Breast epithelium (tissue), 4 donors: Measurements from ENCODE around the gene CHCHD1. TPM values are rescaled to one million over a fixed set of nuclear protein-coding genes. Genes with fewer than 3 reads are reported as not detected.
A peak's percentile ranks its signal among the peaks of the same experiment; 100 is the strongest.

Source experiments
- DNase-seq, 2 donors: peaks; one replicate each; pipeline ENCODE4 v3.0.0-alpha.2; 2019; ENCODE audit warnings: low spot score in 2 of 2
- H3K27ac ChIP-seq, 2 donors: fragments of 200-600 bp; sonication (generic) in 1 of 2; one replicate each; pipeline ENCODE4 v1.5.1; 2016 to 2019; ENCODE audit warnings: mild to moderate bottlenecking in 1 of 2
- H3K27me3 ChIP-seq, 2 donors: fragments of 200-600 bp; sonication (generic) in 1 of 2; one replicate each; pipeline versions ENCODE4 v1.5.1 to v1.6.0; 2017 to 2019; ENCODE audit warnings: control low read depth in 1 of 2, mild to moderate bottlenecking in 1 of 2
- H3K36me3 ChIP-seq: fragments of 200-600 bp; one replicate; pipeline ENCODE4 v1.5.1; 2019
- H3K4me1 ChIP-seq, 2 donors: fragments of 200-600 bp; sonication (generic); one replicate each; pipeline ENCODE4 v1.5.1; 2016 to 2019; ENCODE audit warnings: control low read depth in 1 of 2
- H3K4me3 ChIP-seq, 3 donors: fragments of 200-600 bp; sonication (generic); 1 replicate in 2 of 3; 2 replicates in 1 of 3; pipeline ENCODE4 v1.5.1; 2016 to 2019; ENCODE audit warnings: mild to moderate bottlenecking in 3 of 3, moderate library complexity in 2 of 3
- H3K9me3 ChIP-seq, 2 donors: fragments of 200-600 bp; sonication (generic) in 1 of 2; one replicate each; pipeline ENCODE4 v1.5.1; 2016 to 2019; ENCODE audit warnings: control low read depth in 1 of 2
- CTCF ChIP-seq, 3 donors: fragments of 450-650 bp; IDR thresholded peaks; one replicate each; pipeline ENCODE4 v1.5.1; 2016 to 2017; ENCODE audit warnings: antibody characterized with exemption in 3 of 3, mild to moderate bottlenecking in 3 of 3, moderate library complexity in 3 of 3
- POLR2A ChIP-seq: fragments of 450-650 bp; IDR thresholded peaks from one replicate; pipeline ENCODE4 v1.6.1; 2016; ENCODE audit warnings: antibody characterized with exemption, mild to moderate bottlenecking, moderate library complexity
- POLR2AphosphoS5 ChIP-seq, 3 donors: sonication (generic); formaldehyde crosslinking; IDR thresholded peaks; one replicate each; pipeline ENCODE4 v1.6.1; 2017; ENCODE audit warnings: antibody characterized with exemption in 3 of 3
- intact Hi-C: fragments of 100-400 bp; cut with DNase I; formaldehyde crosslinking; loops from one replicate; pipeline ENCODE4 v1.15.1; 2023; ENCODE audit warnings: low total_unique reads
- total RNA-seq, 3 donors: library from RNA; depleted of rRNA; stranded (reverse); fragments of >200 nt; gene quantifications; one replicate each; pipeline ENCODE4 v1.1.0, GENCODE V29; 2016

CHCHD1 gene
- total RNA-seq, 3 donors from 2014 or later = 25.1 to 37.0 (median 29.9) TPM

GRCh38 chr10:73802276-73802991 is 20.6 kb downstream of the CHCHD1 start:
- Histone ChIP-seq H3K4me1 (no peaks in the 10 kb centered on the region), H3K27ac (peak overlapping the region; percentile 58 to 78), H3K4me3 (no peak overlapping the region), H3K27me3 (no peaks in the 10 kb centered on the region), H3K9me3 (no peaks in the 10 kb centered on the region), H3K36me3 (no peaks in the 10 kb centered on the region)
- TF ChIP-seq POLR2A = no peak
- TF ChIP-seq CTCF (IDR thresholded peaks at IDR 0.05) = peak in 1 of 3 donors; percentile 34
- TF ChIP-seq POLR2AphosphoS5 (IDR thresholded peaks at IDR 0.05) = peak in 1 of 3 donors; percentile 44
- no peak for DNase-seq
- intact Hi-C loops = no loop called here

GRCh38 chr10:73803680-73804286 is 21.9 kb downstream of the CHCHD1 start:
- H3K27me3 ChIP-seq = no peaks in the 10 kb centered on the region
- no peaks in the 10 kb centered on the region for H3K36me3 ChIP-seq
- no peaks in the 10 kb centered on the region for H3K9me3 ChIP-seq
- TF ChIP-seq CTCF (IDR thresholded peaks at IDR 0.05) (no peak), POLR2AphosphoS5 (IDR thresholded peaks at IDR 0.05) (no peak), POLR2A (no peak)
- H3K27ac ChIP-seq = peak overlapping the region; percentile 58 to 78
- no peaks in the 10 kb centered on the region for H3K4me1 ChIP-seq
- no peak for DNase-seq
- intact Hi-C loops = no loop called here
- H3K4me3 ChIP-seq = no peak overlapping the region

- DNase-seq = no peak
- Histone ChIP-seq H3K27me3 (no peaks in the 10 kb centered on the region), H3K4me1 (no peaks in the 10 kb centered on the region), H3K36me3 (no peaks in the 10 kb centered on the region), H3K4me3 (no peak overlapping the region), H3K9me3 (no peaks in the 10 kb centered on the region), H3K27ac (no peak overlapping the region)
- TF ChIP-seq POLR2A (no peak), CTCF (IDR thresholded peaks at IDR 0.05) (no peak), POLR2AphosphoS5 (IDR thresholded peaks at IDR 0.05) (no peak)
- intact Hi-C loops = no loop called here
These were observed 24.5 kb downstream of the CHCHD1 start for GRCh38 chr10:73806176-73806950.

- intact Hi-C loops = no loop called here
- TF ChIP-seq POLR2AphosphoS5 (IDR thresholded peaks at IDR 0.05) = no peak
- TF ChIP-seq CTCF (IDR thresholded peaks at IDR 0.05) = no peak
- TF ChIP-seq POLR2A = no peak
- H3K36me3 ChIP-seq = no peaks in the 10 kb centered on the region
- H3K9me3 ChIP-seq = no peaks in the 10 kb centered on the region
- H3K4me1 ChIP-seq = no peaks in the 10 kb centered on the region
- H3K4me3 ChIP-seq = no peak overlapping the region
- no peak for DNase-seq
- no peaks in the 10 kb centered on the region for H3K27me3 ChIP-seq
- no peak overlapping the region for H3K27ac ChIP-seq
These were observed 25.6 kb downstream of the CHCHD1 start for GRCh38 chr10:73807471-73807870.
